ENCODE results near the gene PLPPR1. TPM values are rescaled to one million over a fixed set of nuclear protein-coding genes. Genes with fewer than 3 reads are reported as not detected.

Gene PLPPR1
- polyA plus RNA-seq, 1 donor from 2014 or later = 157 TPM

DNA sequence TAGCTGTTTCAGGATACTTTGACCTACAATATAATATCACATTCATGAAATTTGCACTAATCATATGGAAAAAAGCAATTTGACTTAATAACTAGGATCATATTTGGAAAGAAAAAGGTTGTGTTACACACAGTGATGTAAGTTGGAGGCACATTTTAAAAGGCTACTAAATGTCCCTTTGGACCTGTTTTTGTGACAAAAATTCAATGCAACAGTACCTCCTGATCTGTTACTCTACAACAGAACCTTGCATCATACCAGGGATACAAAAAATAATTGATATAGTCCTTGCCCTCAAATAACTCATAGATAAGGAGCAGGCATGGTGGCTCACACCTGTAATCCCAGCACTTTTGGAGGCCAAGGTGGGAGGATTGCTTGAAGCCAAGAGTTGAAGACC lies 289.2 kb downstream of the PLPPR1 start:
- no peak overlapping the region for H3K27ac ChIP-seq (ENCODE audit: low read length)
- H2AFZ ChIP-seq (ENCODE audit: low read depth, low read length) = no peak overlapping the region
- no peak overlapping the region for H3K4me2 ChIP-seq (ENCODE audit: low read length)
- H3K4me3 ChIP-seq (ENCODE audit: low read length) = no peak overlapping the region
- no peaks in the 10 kb centered on the region for H3K27me3 ChIP-seq (ENCODE audit: insufficient read depth, low read depth, low read length)
- no peaks in the 10 kb centered on the region for H3K36me3 ChIP-seq (ENCODE audit: insufficient read depth, low read length)
- H3K9ac ChIP-seq (ENCODE audit: low read length) = no peak overlapping the region
- H3K9me3 ChIP-seq (ENCODE audit: low read length) = no peaks in the 10 kb centered on the region
- H3K9me2 ChIP-seq (ENCODE audit: insufficient read depth, low read length) = no peaks in the 10 kb centered on the region
- no peaks in the 10 kb centered on the region for H4K20me1 ChIP-seq (ENCODE audit: insufficient read depth)
- no peaks in the 10 kb centered on the region for H3F3A ChIP-seq (ENCODE audit: insufficient read depth, low read length, poor library complexity, severe bottlenecking)
- TF ChIP-seq, protein P1, sequence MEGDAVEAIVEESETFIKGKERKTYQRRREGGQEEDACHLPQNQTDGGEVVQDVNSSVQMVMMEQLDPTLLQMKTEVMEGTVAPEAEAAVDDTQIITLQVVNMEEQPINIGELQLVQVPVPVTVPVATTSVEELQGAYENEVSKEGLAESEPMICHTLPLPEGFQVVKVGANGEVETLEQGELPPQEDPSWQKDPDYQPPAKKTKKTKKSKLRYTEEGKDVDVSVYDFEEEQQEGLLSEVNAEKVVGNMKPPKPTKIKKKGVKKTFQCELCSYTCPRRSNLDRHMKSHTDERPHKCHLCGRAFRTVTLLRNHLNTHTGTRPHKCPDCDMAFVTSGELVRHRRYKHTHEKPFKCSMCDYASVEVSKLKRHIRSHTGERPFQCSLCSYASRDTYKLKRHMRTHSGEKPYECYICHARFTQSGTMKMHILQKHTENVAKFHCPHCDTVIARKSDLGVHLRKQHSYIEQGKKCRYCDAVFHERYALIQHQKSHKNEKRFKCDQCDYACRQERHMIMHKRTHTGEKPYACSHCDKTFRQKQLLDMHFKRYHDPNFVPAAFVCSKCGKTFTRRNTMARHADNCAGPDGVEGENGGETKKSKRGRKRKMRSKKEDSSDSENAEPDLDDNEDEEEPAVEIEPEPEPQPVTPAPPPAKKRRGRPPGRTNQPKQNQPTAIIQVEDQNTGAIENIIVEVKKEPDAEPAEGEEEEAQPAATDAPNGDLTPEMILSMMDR (IDR thresholded peaks at IDR 0.05; ENCODE audit: poor library complexity, severe bottlenecking) = no peak
- TF ChIP-seq EZH2 (IDR thresholded peaks at IDR 0.05; ENCODE audit: borderline replicate concordance, insufficient read depth, low read length, poor library complexity, severe bottlenecking) (no peak), SMC3 (conservative IDR thresholded peaks at IDR 0.05; ENCODE audit: poor library complexity) (no peak)
- no peaks in the 10 kb centered on the region for H3K79me2 ChIP-seq (replicated peaks; ENCODE audit: insufficient read depth, low read length)

DNA sequence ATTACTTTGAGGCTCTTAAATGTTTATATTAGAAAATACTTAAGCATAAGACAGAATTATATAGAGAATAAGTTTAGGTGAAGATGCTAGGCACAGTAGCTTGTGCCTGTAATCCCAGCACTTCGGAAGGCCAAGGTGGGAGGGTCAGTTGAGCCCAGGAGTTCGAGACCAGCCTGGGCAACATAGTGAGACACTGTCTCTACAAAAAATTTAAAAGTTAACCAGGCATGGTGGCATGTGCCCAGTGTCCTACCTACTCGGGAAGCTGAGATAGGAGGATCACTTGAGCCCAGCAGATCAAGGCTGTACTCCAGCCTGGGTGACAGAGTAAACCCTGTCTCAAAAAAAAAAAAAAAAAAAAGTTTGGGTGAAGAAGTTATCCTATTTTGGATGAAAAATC lies 294.6 kb downstream of the PLPPR1 start:
- Histone ChIP-seq H2AFZ (ENCODE audit: low read depth, low read length) (no peak overlapping the region), H3K4me2 (ENCODE audit: low read length) (no peak overlapping the region), H4K20me1 (ENCODE audit: insufficient read depth) (no peaks in the 10 kb centered on the region), H3K27me3 (ENCODE audit: insufficient read depth, low read depth, low read length) (no peaks in the 10 kb centered on the region), H3K4me3 (ENCODE audit: low read length) (no peak overlapping the region), H3K79me2 (replicated peaks; ENCODE audit: insufficient read depth, low read length) (no peaks in the 10 kb centered on the region), H3F3A (ENCODE audit: insufficient read depth, low read length, poor library complexity, severe bottlenecking) (no peaks in the 10 kb centered on the region), H3K36me3 (ENCODE audit: insufficient read depth, low read length) (no peaks in the 10 kb centered on the region), H3K9ac (ENCODE audit: low read length) (no peak overlapping the region), H3K9me2 (ENCODE audit: insufficient read depth, low read length) (no peaks in the 10 kb centered on the region), H3K9me3 (ENCODE audit: low read length) (no peaks in the 10 kb centered on the region), H3K27ac (ENCODE audit: low read length) (no peak overlapping the region)
- TF ChIP-seq TAF1 (IDR thresholded peaks at IDR 0.05; ENCODE audit: low read depth) = no peak
- no peak for TF ChIP-seq SMC3 (conservative IDR thresholded peaks at IDR 0.05; ENCODE audit: poor library complexity)
- TF ChIP-seq POLR2AphosphoS5 (IDR thresholded peaks at IDR 0.05) = no peak
- no peak for TF ChIP-seq MXI1 (conservative IDR thresholded peaks at IDR 0.05; ENCODE audit: poor library complexity, severe bottlenecking)
- TF ChIP-seq EP300 (conservative IDR thresholded peaks at IDR 0.05; ENCODE audit: poor library complexity, severe bottlenecking) = no peak
- TF ChIP-seq EZH2 (IDR thresholded peaks at IDR 0.05; ENCODE audit: borderline replicate concordance, insufficient read depth, low read length, poor library complexity, severe bottlenecking) = no peak
- TF ChIP-seq RAD21 (conservative IDR thresholded peaks at IDR 0.05) = no peak
- TF ChIP-seq, protein P2, sequence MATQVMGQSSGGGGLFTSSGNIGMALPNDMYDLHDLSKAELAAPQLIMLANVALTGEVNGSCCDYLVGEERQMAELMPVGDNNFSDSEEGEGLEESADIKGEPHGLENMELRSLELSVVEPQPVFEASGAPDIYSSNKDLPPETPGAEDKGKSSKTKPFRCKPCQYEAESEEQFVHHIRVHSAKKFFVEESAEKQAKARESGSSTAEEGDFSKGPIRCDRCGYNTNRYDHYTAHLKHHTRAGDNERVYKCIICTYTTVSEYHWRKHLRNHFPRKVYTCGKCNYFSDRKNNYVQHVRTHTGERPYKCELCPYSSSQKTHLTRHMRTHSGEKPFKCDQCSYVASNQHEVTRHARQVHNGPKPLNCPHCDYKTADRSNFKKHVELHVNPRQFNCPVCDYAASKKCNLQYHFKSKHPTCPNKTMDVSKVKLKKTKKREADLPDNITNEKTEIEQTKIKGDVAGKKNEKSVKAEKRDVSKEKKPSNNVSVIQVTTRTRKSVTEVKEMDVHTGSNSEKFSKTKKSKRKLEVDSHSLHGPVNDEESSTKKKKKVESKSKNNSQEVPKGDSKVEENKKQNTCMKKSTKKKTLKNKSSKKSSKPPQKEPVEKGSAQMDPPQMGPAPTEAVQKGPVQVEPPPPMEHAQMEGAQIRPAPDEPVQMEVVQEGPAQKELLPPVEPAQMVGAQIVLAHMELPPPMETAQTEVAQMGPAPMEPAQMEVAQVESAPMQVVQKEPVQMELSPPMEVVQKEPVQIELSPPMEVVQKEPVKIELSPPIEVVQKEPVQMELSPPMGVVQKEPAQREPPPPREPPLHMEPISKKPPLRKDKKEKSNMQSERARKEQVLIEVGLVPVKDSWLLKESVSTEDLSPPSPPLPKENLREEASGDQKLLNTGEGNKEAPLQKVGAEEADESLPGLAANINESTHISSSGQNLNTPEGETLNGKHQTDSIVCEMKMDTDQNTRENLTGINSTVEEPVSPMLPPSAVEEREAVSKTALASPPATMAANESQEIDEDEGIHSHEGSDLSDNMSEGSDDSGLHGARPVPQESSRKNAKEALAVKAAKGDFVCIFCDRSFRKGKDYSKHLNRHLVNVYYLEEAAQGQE (IDR thresholded peaks at IDR 0.05; ENCODE audit: borderline replicate concordance) = no peak
- TF ChIP-seq, protein P1 (IDR thresholded peaks at IDR 0.05; ENCODE audit: poor library complexity, severe bottlenecking) = no peak

Data from neural cell (in vitro differentiated cells).